DOHH2 (cell line): ENCODE results near the gene SP100.

ENCODE experiments used
- H3F3A ChIP-seq: fragments of 200-600 bp; sonication (generic), shearing (Covaris generic); 2 replicates; pipeline ENCODE4 v1.6.0; 2016; ENCODE audit warnings: antibody characterized with exemption, mild to moderate bottlenecking; ENCODE audit not compliant: control insufficient read depth, insufficient read depth
- H3K27ac ChIP-seq: fragments of 200-600 bp; sonication (generic); 2 replicates; pipeline ENCODE4 v1.5.1; 2014; ENCODE audit warnings: low read depth, mild to moderate bottlenecking, low read length, moderate library complexity
- H3K27me3 ChIP-seq: fragments of 200-600 bp; sonication (generic); 2 replicates; pipeline ENCODE4 v1.6.1; 2014; ENCODE audit warnings: mild to moderate bottlenecking, low read length, mixed read lengths; ENCODE audit not compliant: control insufficient read depth
- H3K36me3 ChIP-seq: fragments of 200-600 bp; sonication (generic); 2 replicates; pipeline ENCODE4 v1.6.1; 2014; ENCODE audit warnings: mild to moderate bottlenecking, low read length, moderate library complexity, mixed read lengths; ENCODE audit not compliant: control insufficient read depth
- H3K4me1 ChIP-seq: fragments of 200-600 bp; sonication (generic); 2 replicates; pipeline ENCODE4 v1.6.1; 2014; ENCODE audit warnings: mild to moderate bottlenecking, low read length, mixed read lengths; ENCODE audit not compliant: control insufficient read depth
- H3K4me2 ChIP-seq: fragments of 200-600 bp; sonication (generic); 2 replicates; pipeline ENCODE4 v1.6.0; 2014; ENCODE audit warnings: mild to moderate bottlenecking, low read length, moderate library complexity
- H3K4me3 ChIP-seq: fragments of 200-600 bp; sonication (generic); 2 replicates; pipeline ENCODE4 v1.5.1; 2014; ENCODE audit warnings: mild to moderate bottlenecking, low read length, mixed read lengths
- H3K79me2 ChIP-seq: fragments of 200-600 bp; sonication (generic); 2 replicates; pipeline ENCODE4 v1.6.1; 2014; ENCODE audit warnings: mild to moderate bottlenecking, low read length, mixed read lengths; ENCODE audit not compliant: control insufficient read depth
- H3K9me2 ChIP-seq: fragments of 200-600 bp; sonication (generic); replicated peaks from 2 replicates; pipeline ENCODE4 v1.6.1; 2014; ENCODE audit warnings: mild to moderate bottlenecking, low read length, mixed read lengths; ENCODE audit not compliant: control insufficient read depth
- H3K9me3 ChIP-seq: fragments of 200-600 bp; sonication (generic); 2 replicates; pipeline ENCODE4 v1.6.1; 2014; ENCODE audit warnings: antibody characterized with exemption, low read length, mixed read lengths; ENCODE audit not compliant: control insufficient read depth, insufficient read depth
- H4K20me1 ChIP-seq: fragments of 200-600 bp; sonication (generic); 2 replicates; pipeline ENCODE4 v1.6.0; 2014; ENCODE audit warnings: low read depth, mild to moderate bottlenecking, antibody characterized with exemption, low read length, moderate library complexity; ENCODE audit not compliant: control insufficient read depth, insufficient read depth
- EZH2phosphoT487 ChIP-seq: fragments of 200-600 bp; sonication (generic); IDR thresholded peaks from 2 replicates; pipeline ENCODE4 v1.6.1; 2017; ENCODE audit warnings: borderline replicate concordance, mild to moderate bottlenecking, antibody characterized with exemption, low read length, moderate library complexity, mixed read lengths
- TF ChIP-seq, protein P1 (sequence below): fragments of 200-600 bp; sonication (generic); IDR thresholded peaks from one replicate; pipeline ENCODE4 v1.5.1; 2014; ENCODE audit warnings: antibody characterized with exemption, mild to moderate bottlenecking, low read depth, low read length; ENCODE audit not compliant: poor library complexity, severe bottlenecking

SP100 gene

DNA sequence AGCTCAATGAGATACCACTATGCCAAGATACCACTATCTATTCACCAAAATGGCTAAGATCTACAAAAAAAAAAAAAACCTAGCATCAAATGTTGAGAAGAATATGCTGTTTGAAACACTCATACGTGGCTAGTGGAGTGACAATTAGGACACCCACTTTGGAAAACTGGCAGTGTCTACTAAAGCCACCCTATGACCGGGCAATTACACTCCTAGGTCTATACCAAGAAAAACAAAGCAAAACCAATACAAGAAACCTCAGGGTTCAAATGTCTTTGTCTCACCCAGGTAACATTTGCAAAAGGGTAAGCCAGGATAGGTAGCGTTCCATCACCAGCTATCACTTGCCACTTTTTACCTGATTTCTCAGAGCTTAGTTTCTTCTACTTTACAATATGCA, 173.0 kb downstream of the SP100 start:
- Histone ChIP-seq H3K4me1 (peaks cover 37% of the 10 kb centered on the region), H3K36me3 (no peaks in the 10 kb centered on the region), H4K20me1 (no peaks in the 10 kb centered on the region), H3K27me3 (no peaks in the 10 kb centered on the region), H3K9me2 (no peaks in the 10 kb centered on the region), H3F3A (peaks cover 10% of the 10 kb centered on the region; the same call in 1 of the 2 replicates), H3K4me2 (peak overlapping the region; percentile 37), H3K27ac (peak overlapping the region; percentile 46; the same call in 1 of the 2 replicates), H3K9me3 (0 out of 2 replicates have a peak, but pooled peaks cover 3% of the 10 kb centered on the region), H3K79me2 (no peaks in the 10 kb centered on the region), H3K4me3 (0 out of 2 replicates have a peak overlapping the region, but pooled peaks have one; percentile 16)
- TF ChIP-seq, protein P1, sequence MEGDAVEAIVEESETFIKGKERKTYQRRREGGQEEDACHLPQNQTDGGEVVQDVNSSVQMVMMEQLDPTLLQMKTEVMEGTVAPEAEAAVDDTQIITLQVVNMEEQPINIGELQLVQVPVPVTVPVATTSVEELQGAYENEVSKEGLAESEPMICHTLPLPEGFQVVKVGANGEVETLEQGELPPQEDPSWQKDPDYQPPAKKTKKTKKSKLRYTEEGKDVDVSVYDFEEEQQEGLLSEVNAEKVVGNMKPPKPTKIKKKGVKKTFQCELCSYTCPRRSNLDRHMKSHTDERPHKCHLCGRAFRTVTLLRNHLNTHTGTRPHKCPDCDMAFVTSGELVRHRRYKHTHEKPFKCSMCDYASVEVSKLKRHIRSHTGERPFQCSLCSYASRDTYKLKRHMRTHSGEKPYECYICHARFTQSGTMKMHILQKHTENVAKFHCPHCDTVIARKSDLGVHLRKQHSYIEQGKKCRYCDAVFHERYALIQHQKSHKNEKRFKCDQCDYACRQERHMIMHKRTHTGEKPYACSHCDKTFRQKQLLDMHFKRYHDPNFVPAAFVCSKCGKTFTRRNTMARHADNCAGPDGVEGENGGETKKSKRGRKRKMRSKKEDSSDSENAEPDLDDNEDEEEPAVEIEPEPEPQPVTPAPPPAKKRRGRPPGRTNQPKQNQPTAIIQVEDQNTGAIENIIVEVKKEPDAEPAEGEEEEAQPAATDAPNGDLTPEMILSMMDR = no peak
- TF ChIP-seq EZH2phosphoT487 = no peak

DNA sequence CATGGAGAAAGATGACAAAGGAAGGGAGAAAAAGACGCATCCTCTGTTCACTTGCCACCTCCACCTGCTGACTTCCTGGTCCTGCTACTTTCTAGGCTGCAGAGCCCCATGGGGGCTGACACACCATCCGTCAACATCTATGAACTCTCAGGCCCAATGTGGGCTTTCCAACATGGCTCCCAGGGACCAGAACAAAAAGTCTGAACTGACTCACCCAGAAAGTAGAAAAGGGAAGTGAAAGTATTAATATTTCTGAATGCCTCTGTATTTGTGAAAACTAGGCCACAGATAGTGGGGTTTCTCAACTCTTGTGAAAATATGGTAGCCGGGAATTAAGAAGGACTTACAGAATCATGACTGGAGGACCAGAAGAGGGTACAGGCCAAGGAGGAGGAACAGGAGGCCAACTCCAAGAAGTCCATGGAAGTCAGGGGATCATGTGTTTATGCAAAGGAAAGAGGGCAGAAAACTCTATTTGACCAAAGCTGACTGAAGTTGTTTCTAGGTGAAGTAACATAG, 173.6 kb downstream of the SP100 start:
- Histone ChIP-seq H3K27me3 (no peaks in the 10 kb centered on the region), H4K20me1 (no peaks in the 10 kb centered on the region), H3K36me3 (no peaks in the 10 kb centered on the region), H3K4me3 (peak overlapping the region; percentile 8; the same call in 1 of the 2 replicates), H3F3A (peaks cover 10% of the 10 kb centered on the region; the same call in 1 of the 2 replicates), H3K79me2 (no peaks in the 10 kb centered on the region), H3K27ac (peak overlapping the region; percentile 46), H3K9me2 (no peaks in the 10 kb centered on the region), H3K4me1 (peaks cover 42% of the 10 kb centered on the region), H3K9me3 (0 out of 2 replicates have a peak, but pooled peaks cover 3% of the 10 kb centered on the region), H3K4me2 (peak overlapping the region; percentile 37)
- TF ChIP-seq EZH2phosphoT487 = no peak
- TF ChIP-seq, protein P1 = no peak

DNA sequence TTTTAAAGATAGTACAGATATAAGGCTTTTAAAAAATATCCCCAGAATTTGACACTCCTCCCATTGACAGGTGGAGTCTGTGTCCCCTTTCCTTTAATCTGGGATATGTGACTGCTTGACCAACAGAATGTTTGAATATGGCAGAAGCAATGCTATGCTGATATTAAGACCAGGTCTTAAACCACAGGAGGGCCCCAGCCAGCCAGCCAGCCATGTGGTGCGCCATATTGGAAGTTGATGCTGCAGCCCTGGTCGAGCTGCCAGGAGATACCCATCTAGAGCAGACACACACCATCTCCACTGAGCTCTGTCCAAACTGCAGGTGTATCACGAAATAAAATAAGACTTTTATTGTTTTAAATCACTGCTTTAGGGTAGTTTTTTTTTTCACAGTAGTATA, 174.3 kb downstream of the SP100 start:
- Histone ChIP-seq H3K9me2 (no peaks in the 10 kb centered on the region), H3K9me3 (0 out of 2 replicates have a peak, but pooled peaks cover 3% of the 10 kb centered on the region), H3K4me2 (no peak overlapping the region), H4K20me1 (no peaks in the 10 kb centered on the region), H3K4me1 (peaks cover 47% of the 10 kb centered on the region), H3F3A (peaks cover 10% of the 10 kb centered on the region; the same call in 1 of the 2 replicates), H3K4me3 (no peak overlapping the region), H3K79me2 (no peaks in the 10 kb centered on the region), H3K27me3 (no peaks in the 10 kb centered on the region), H3K36me3 (no peaks in the 10 kb centered on the region), H3K27ac (no peak overlapping the region)
- TF ChIP-seq, protein P1 = no peak
- TF ChIP-seq EZH2phosphoT487 = no peak
